ENCODE measurements around the gene RIMBP3C.

DNA sequence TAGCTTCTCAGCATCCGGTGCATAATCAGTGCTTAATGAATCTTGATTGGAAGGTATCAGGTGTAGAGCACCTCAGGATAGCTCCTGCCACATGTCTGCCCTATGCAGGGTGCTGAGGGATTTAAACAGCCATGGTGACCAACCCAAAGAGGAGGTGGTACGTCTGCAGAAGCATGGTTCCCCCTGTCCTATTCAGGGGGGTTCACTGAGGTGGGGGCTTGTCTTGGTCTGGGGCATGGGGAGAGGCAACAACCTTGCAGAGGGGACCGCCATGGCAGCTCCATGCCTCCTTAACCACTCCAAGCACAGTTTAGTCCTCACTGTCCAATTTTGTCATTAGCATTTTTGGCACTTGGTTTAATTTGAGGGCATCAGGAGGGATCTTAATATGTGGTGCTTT is 41.2 kb upstream of the RIMBP3C start:
- TF ChIP-seq EP300 (IDR thresholded peaks at IDR 0.05; ENCODE audit: borderline replicate concordance in 1 of 2, low read depth in 2 of 2, low read length in 2 of 2) = no peak
- TF ChIP-seq CTCF (IDR thresholded peaks at IDR 0.05; ENCODE audit: control extremely low read depth in 1 of 3, insufficient read depth in 1 of 3, low read depth in 1 of 3, low read length in 3 of 3) = no peak
- no peak for TF ChIP-seq POLR2AphosphoS5 (IDR thresholded peaks at IDR 0.05; ENCODE audit: low read depth, low read length)
- TF ChIP-seq CBX5 (IDR thresholded peaks at IDR 0.05; ENCODE audit: low read depth, low read length) = no peak
- TF ChIP-seq YY1 (IDR thresholded peaks at IDR 0.05; ENCODE audit: low read depth, low read length) = no peak
- no peak for TF ChIP-seq SP4 (IDR thresholded peaks at IDR 0.05; ENCODE audit: low read length)
- no peak for TF ChIP-seq NRF1 (IDR thresholded peaks at IDR 0.05; ENCODE audit: low read depth, low read length)
